ENCODE data around the gene KDM8. TPM values are rescaled to one million over a fixed set of nuclear protein-coding genes. Genes with fewer than 3 reads are reported as not detected.

The KDM8 gene
- total RNA-seq, 2 donors from 2014 or later: 6.0 to 18.5 TPM

GRCh38 chr16:27265982-27266381 is 62.7 kb downstream of the KDM8 start:
- ATAC-seq: no peak
- Histone ChIP-seq H3K27ac (no peak overlapping the region), H3K9me3 (no peaks in the 10 kb centered on the region), H3K4me1 (peaks cover 30% of the 10 kb centered on the region), H3K27me3 (no peaks in the 10 kb centered on the region), H3K4me3 (no peak overlapping the region), H3K36me3 (replicated peaks in 1 of 2; ENCODE audit: insufficient read depth in 1 of 2, low read depth in 2 of 2) (no peaks in the 10 kb centered on the region)
- DNase-seq: no peak
- TF ChIP-seq CTCF (IDR thresholded peaks at IDR 0.05) (no peak), POLR2A (IDR thresholded peaks at IDR 0.05) (no peak)
- intact Hi-C loops (cut with DNase I): no loop called here
- 87 to 94% methylated on average over 1 of the region's 1 CpG for WGBS, 2 donors

- intact Hi-C loops (cut with DNase I): no loop called here
- no peaks in the 10 kb centered on the region for H3K9me3 ChIP-seq
- no peaks in the 10 kb centered on the region for H3K27me3 ChIP-seq
- no peak overlapping the region for H3K4me3 ChIP-seq
- no peak for DNase-seq
- H3K4me1 ChIP-seq: peaks cover 23% of the 10 kb centered on the region
- no peak for TF ChIP-seq CTCF (IDR thresholded peaks at IDR 0.05)
- TF ChIP-seq POLR2A (IDR thresholded peaks at IDR 0.05): no peak
- ATAC-seq: no peak
- no peaks in the 10 kb centered on the region for H3K36me3 ChIP-seq (replicated peaks in 1 of 2; ENCODE audit: insufficient read depth in 1 of 2, low read depth in 2 of 2)
- WGBS, 2 donors: 60 to 80% methylated on average over 8 of the region's 8 CpGs
- no peak overlapping the region for H3K27ac ChIP-seq
Measured at GRCh38 chr16:27267037-27267677, 63.8 kb downstream of the KDM8 start.

GRCh38 chr16:27268376-27269299 is 65.3 kb downstream of the KDM8 start, which contains the start of gene NSMCE1:
Gene NSMCE1, minus strand, starts transcription at chr16:27268772. Its CDS starts 11,202 bp downstream, at chr16:27257570.
- H3K27ac ChIP-seq: peak within 1 kb of the TSS; percentile 48 to 83 (median 70)
- H3K36me3 ChIP-seq (replicated peaks in 1 of 2; ENCODE audit: insufficient read depth in 1 of 2, low read depth in 2 of 2): no peaks in the 10 kb centered on the region
- no peaks in the 10 kb centered on the region for H3K9me3 ChIP-seq
- peaks cover 23% of the 10 kb centered on the region for H3K4me1 ChIP-seq
- DNase-seq (peak; percentile 97 to 99 (median 98)), ATAC-seq (peak; percentile 100)
- intact Hi-C loops (cut with DNase I): no loop called here
- peak within 1 kb of the TSS; percentile 70 to 74 for H3K4me3 ChIP-seq
- H3K27me3 ChIP-seq: no peaks in the 10 kb centered on the region
- 5 to 6% methylated on average over 50 to 58 of the region's 58 CpGs for WGBS, 2 donors
- peak in 4 of 7 experiments; percentile 32 to 45 (median 37) for TF ChIP-seq CTCF (IDR thresholded peaks at IDR 0.05)
- peak; percentile 24 to 78 (median 72) for TF ChIP-seq POLR2A (IDR thresholded peaks at IDR 0.05)

- intact Hi-C loops (cut with DNase I): no loop called here
- Histone ChIP-seq H3K36me3 (replicated peaks in 1 of 2; ENCODE audit: insufficient read depth in 1 of 2, low read depth in 2 of 2) (no peaks in the 10 kb centered on the region), H3K9me3 (no peaks in the 10 kb centered on the region), H3K4me3 (peak overlapping the region in 1 of 2 donors; percentile 70), H3K4me1 (peaks cover 23% of the 10 kb centered on the region), H3K27me3 (no peaks in the 10 kb centered on the region), H3K27ac (peak overlapping the region in 1 of 4 donors; percentile 60)
- no peak for ATAC-seq
- no peak for TF ChIP-seq POLR2A (IDR thresholded peaks at IDR 0.05)
- TF ChIP-seq CTCF (IDR thresholded peaks at IDR 0.05): no peak
- WGBS, 2 donors: 64 to 65% methylated on average over 9 of the region's 9 CpGs
- no peak for DNase-seq
Measured at GRCh38 chr16:27269300-27270150, 66.2 kb downstream of the KDM8 start.
